Uterus (tissue), 4 donors: ENCODE data around the gene TRIAP1. TPM values are rescaled to one million over a fixed set of nuclear protein-coding genes. Genes with fewer than 3 reads are reported as not detected.

Experiments used
- DNase-seq, 2 donors: peaks; one replicate each; pipeline ENCODE4 v3.0.0-alpha.2; 2019 to 2020
- H3K27ac ChIP-seq, 2 donors: fragments of 200-600 bp; sonication (generic); 1 replicate in 1 of 2; 2 replicates in 1 of 2; pipeline ENCODE4 v1.5.1; 2016 to 2018
- H3K27me3 ChIP-seq, 2 donors: fragments of 200-600 bp; sonication (generic); one replicate each; pipeline ENCODE4 v1.5.1; 2018 to 2019; ENCODE audit warnings: control low read depth in 1 of 2
- H3K36me3 ChIP-seq, 2 donors: fragments of 200-600 bp; sonication (generic); one replicate each; pipeline ENCODE4 v1.5.1; 2019; ENCODE audit warnings: control low read depth in 1 of 2
- H3K4me1 ChIP-seq, 2 donors: fragments of 200-600 bp; sonication (generic); one replicate each; pipeline ENCODE4 v1.5.1; 2018 to 2019; ENCODE audit warnings: control low read depth in 1 of 2
- H3K4me3 ChIP-seq, 2 donors: fragments of 200-600 bp; sonication (generic); 1 replicate in 1 of 2; 2 replicates in 1 of 2; pipeline ENCODE4 v1.5.1; 2018 to 2019; ENCODE audit warnings: mild to moderate bottlenecking in 1 of 2
- H3K9me3 ChIP-seq, 2 donors: fragments of 200-600 bp; sonication (generic); one replicate each; pipeline ENCODE4 v1.5.1; 2019; ENCODE audit warnings: control low read depth in 1 of 2
- CTCF ChIP-seq, 4 experiments: fragments of 200-600 bp in 2 of 4; fragments of 450-650 bp in 2 of 4; sonication (generic) in 2 of 4; IDR thresholded peaks; one replicate each; pipeline ENCODE4 v1.5.1; 2016 to 2019; ENCODE audit warnings: antibody characterized with exemption in 4 of 4, mild to moderate bottlenecking in 2 of 4, moderate library complexity in 1 of 4
- POLR2A ChIP-seq, 2 donors: fragments of 450-650 bp; IDR thresholded peaks; one replicate each; pipeline ENCODE4 v1.6.1; 2016; ENCODE audit warnings: antibody characterized with exemption in 2 of 2, mild to moderate bottlenecking in 1 of 2, moderate library complexity in 1 of 2
- intact Hi-C: fragments of 100-400 bp; cut with DNase I; formaldehyde crosslinking; loops from one replicate; pipeline ENCODE4 v1.15.1; 2023; ENCODE audit warnings: low total_unique reads
- total RNA-seq, 4 donors: library from RNA; depleted of rRNA in 3 of 4; stranded (reverse); fragments of >200 nt in 3 of 4; gene quantifications; one replicate each; pipeline versions ENCODE4 v1.1.0 to v1.2.4, GENCODE V29; 2014 to 2023
- donor health status: DM: yes; HTN: yes; CAD: no.

TRIAP1 gene
- total RNA-seq, 4 donors from 2014 or later = 1.2 to 16.8 (median 8.0) TPM

GRCh38 chr12:120429368-120429767 lies 16.8 kb downstream of the TRIAP1 start:
- H3K36me3 ChIP-seq = no peaks in the 10 kb centered on the region
- H3K4me1 ChIP-seq = no peaks in the 10 kb centered on the region
- no peak for TF ChIP-seq POLR2A (IDR thresholded peaks at IDR 0.05)
- TF ChIP-seq CTCF (IDR thresholded peaks at IDR 0.05) = no peak
- no peak for DNase-seq
- H3K9me3 ChIP-seq = no peaks in the 10 kb centered on the region
- H3K27me3 ChIP-seq = no peaks in the 10 kb centered on the region
- no peak overlapping the region for H3K27ac ChIP-seq
- intact Hi-C loops = loop anchor here (5.0 kb wide), 1 partner anchor 67 kb away; no protein-coding TSS in a partner anchor
- no peak overlapping the region for H3K4me3 ChIP-seq

- Histone ChIP-seq H3K36me3 (no peaks in the 10 kb centered on the region), H3K4me3 (no peak overlapping the region), H3K27ac (no peak overlapping the region), H3K27me3 (no peaks in the 10 kb centered on the region), H3K9me3 (no peaks in the 10 kb centered on the region), H3K4me1 (no peaks in the 10 kb centered on the region)
- no peak for DNase-seq
- no peak for TF ChIP-seq POLR2A (IDR thresholded peaks at IDR 0.05)
- no peak for TF ChIP-seq CTCF (IDR thresholded peaks at IDR 0.05)
- intact Hi-C loops = loop anchor here (5.0 kb wide), 1 partner anchor 66 kb away; no protein-coding TSS in a partner anchor
Observed at GRCh38 chr12:120428597-120429229, 17.5 kb downstream of the TRIAP1 start.

GRCh38 chr12:120425797-120426196 lies 20.4 kb downstream of the TRIAP1 start:
- Histone ChIP-seq H3K27ac (no peak overlapping the region), H3K36me3 (no peaks in the 10 kb centered on the region), H3K4me1 (no peaks in the 10 kb centered on the region), H3K4me3 (no peak overlapping the region), H3K27me3 (no peaks in the 10 kb centered on the region), H3K9me3 (no peaks in the 10 kb centered on the region)
- no peak for TF ChIP-seq CTCF (IDR thresholded peaks at IDR 0.05)
- TF ChIP-seq POLR2A (IDR thresholded peaks at IDR 0.05) = no peak
- intact Hi-C loops = loop anchor here (5.0 kb wide), 1 partner anchor 63 kb away; no protein-coding TSS in a partner anchor
- no peak for DNase-seq

GRCh38 chr12:120422892-120423456 lies 23.2 kb downstream of the TRIAP1 start:
- Histone ChIP-seq H3K9me3 (no peaks in the 10 kb centered on the region), H3K4me3 (no peak overlapping the region), H3K4me1 (no peaks in the 10 kb centered on the region), H3K27me3 (no peaks in the 10 kb centered on the region), H3K36me3 (no peaks in the 10 kb centered on the region), H3K27ac (no peak overlapping the region)
- no peak for TF ChIP-seq POLR2A (IDR thresholded peaks at IDR 0.05)
- TF ChIP-seq CTCF (IDR thresholded peaks at IDR 0.05) = no peak
- no peak for DNase-seq
- intact Hi-C loops = no loop called here

- Histone ChIP-seq H3K27me3 (no peaks in the 10 kb centered on the region), H3K4me1 (no peaks in the 10 kb centered on the region), H3K9me3 (no peaks in the 10 kb centered on the region), H3K36me3 (no peaks in the 10 kb centered on the region), H3K27ac (no peak overlapping the region), H3K4me3 (no peak overlapping the region)
- intact Hi-C loops = no loop called here
- no peak for TF ChIP-seq CTCF (IDR thresholded peaks at IDR 0.05)
- no peak for TF ChIP-seq POLR2A (IDR thresholded peaks at IDR 0.05)
- DNase-seq = no peak
Observed at GRCh38 chr12:120421701-120422100, 24.5 kb downstream of the TRIAP1 start.
